Thyroid gland (tissue), 4 donors: ENCODE measurements around the gene POU2F2.
"Not testable (repeated sequence)": the region's sequence is repeated elsewhere in the genome, so short reads cannot be mapped to it uniquely, and the experiment has no call there.

Source experiments
- CTCF ChIP-seq, 6 experiments: fragments of 200-600 bp in 3 of 6; fragments of 450-650 bp in 3 of 6; sonication (generic) in 3 of 6; IDR thresholded peaks; one replicate each; pipeline ENCODE4 v1.5.1; 2016 to 2019; ENCODE audit warnings: antibody characterized with exemption in 6 of 6, mild to moderate bottlenecking in 2 of 6, inconsistent platforms in 1 of 6, moderate library complexity in 1 of 6
- POLR2A ChIP-seq, 2 donors: fragments of 450-650 bp; IDR thresholded peaks; one replicate each; pipeline ENCODE4 v1.6.1; 2017; ENCODE audit warnings: antibody characterized with exemption in 2 of 2, mild to moderate bottlenecking in 2 of 2, moderate library complexity in 1 of 2

- TF ChIP-seq CTCF, POLR2A (IDR thresholded peaks at IDR 0.05): not testable (repeated sequence)
Observed at GRCh38 chr19:42100241-42100640, 32.0 kb downstream of the POU2F2 start.
